Activated T-cell treated with anti-CD3 and anti-CD28 coated beads, Interleukin-2, amount 50 U/mL, for 4 hours (primary cell): ENCODE results near the gene GDI2. TPM values are rescaled to one million over a fixed set of nuclear protein-coding genes. Genes with fewer than 3 reads are reported as not detected.
"Not testable (repeated sequence)": the region's sequence is repeated elsewhere in the genome, so short reads cannot be mapped to it uniquely, and the experiment has no call there.

Experiments
- ATAC-seq, 2 donors: fragments of 200-7000 bp; cut with Tn5 transposase; one replicate each; pipeline ENCODE4 v1.10.0; 2021
- DNase-seq: peaks from one replicate; pipeline ENCODE4 v3.0.0-alpha.2; 2020
- H3K27me3 Mint-ChIP-seq: one replicate; pipeline ENCODE4 v1.8.0; 2021; ENCODE audit warnings: low read depth, mixed read lengths
- H3K36me3 Mint-ChIP-seq: one replicate; pipeline ENCODE4 v1.8.0; 2022; ENCODE audit warnings: mixed read lengths; ENCODE audit not compliant: insufficient read depth
- H3K4me1 Mint-ChIP-seq: one replicate; pipeline ENCODE4 v1.8.0; 2021; ENCODE audit warnings: low read depth, mixed read lengths
- H3K4me3 Mint-ChIP-seq: one replicate; pipeline ENCODE4 v1.8.0; 2021; ENCODE audit warnings: mild to moderate bottlenecking, moderate library complexity, mixed read lengths
- H3K9me3 Mint-ChIP-seq: one replicate; pipeline ENCODE4 v1.8.0; 2021; ENCODE audit warnings: mixed read lengths
- total RNA-seq, 3 donors: library from RNA; stranded (reverse); gene quantifications; one replicate each; pipeline ENCODE4 v1.2.1, GENCODE V29; 2021

The GDI2 gene
- total RNA-seq, 3 donors from 2014 or later = 270 to 301 (median 294) TPM

DNA sequence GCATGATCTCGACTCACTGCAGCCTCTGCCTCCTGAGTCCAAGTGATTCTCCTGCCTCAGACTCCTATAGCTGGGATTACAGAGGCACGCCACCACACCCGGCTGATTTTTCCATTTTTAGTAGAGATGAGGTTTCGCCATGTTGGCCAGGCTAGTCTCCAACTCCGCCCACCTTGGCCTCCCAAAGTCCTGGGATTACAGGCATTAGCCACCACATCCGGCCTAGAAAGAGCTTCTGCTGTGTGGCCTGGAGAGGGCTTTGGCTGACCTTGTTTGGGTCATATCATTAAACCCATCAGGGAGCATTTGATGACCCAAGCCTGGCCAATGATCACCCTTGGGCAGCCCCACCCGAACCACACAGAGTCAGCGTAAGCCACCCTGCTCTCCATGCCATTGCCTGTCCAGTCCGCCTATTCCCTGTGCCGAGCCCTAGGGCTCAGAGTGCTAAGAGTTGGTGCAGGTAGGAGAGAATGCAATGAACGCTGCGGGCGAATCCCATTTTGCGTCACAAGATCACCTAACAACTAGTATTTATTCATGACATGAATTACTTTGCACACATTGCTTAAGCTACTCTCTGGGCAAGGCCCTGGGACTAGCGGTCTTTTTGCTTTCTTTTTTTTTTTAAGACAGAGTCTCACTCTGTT lies 22.3 kb upstream of the GDI2 start:
- H3K9me3 Mint-ChIP-seq = no peaks in the 10 kb centered on the region
- no peak overlapping the region for H3K4me3 Mint-ChIP-seq
- H3K27me3 Mint-ChIP-seq = no peaks in the 10 kb centered on the region
- no peak for ATAC-seq
- DNase-seq = no peak
- no peaks in the 10 kb centered on the region for H3K4me1 Mint-ChIP-seq
- no peaks in the 10 kb centered on the region for H3K36me3 Mint-ChIP-seq

DNA sequence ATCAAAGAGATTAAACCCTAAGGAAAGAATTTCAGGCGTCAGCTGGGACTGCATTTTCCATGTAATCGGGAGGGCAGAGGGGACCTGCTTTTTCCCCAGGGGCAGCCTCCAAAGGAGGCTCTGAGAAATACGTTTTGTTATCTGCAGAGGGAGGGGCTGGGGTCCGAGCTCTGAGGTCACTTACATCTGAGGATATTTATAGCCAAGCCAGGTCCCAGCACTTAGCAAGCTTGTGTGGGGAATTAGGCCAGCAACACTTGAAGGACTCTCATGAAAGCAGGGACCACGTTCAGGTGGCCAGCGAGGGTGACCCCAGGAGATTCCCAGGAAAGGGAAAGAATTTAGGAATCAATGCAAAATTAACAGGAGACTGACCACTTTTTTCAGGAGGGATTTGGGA lies 20.6 kb upstream of the GDI2 start:
- no peaks in the 10 kb centered on the region for H3K9me3 Mint-ChIP-seq
- DNase-seq = no peak
- H3K4me3 Mint-ChIP-seq = no peak overlapping the region
- no peak for ATAC-seq
- H3K27me3 Mint-ChIP-seq = no peaks in the 10 kb centered on the region
- H3K36me3 Mint-ChIP-seq = no peaks in the 10 kb centered on the region
- H3K4me1 Mint-ChIP-seq = no peaks in the 10 kb centered on the region

DNA sequence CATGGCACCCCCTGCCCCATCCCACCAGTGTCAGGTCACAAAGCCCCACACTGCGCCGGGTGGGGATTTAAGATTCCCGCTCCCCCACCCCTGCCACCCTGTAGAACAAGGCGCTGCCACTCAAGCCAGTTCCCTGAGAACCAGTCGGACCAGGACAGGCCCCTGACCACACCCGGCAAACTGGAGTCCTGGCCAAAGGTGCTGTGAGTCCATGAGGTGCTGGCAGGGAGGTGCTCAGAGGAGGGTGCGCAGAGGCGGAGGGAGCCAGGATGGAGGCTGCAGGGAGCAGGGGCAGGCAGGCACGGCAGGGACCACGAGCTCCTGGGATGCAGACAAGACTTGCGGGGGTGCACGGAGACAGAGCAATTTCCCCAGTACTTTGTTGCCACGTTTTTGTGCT lies 19.7 kb upstream of the GDI2 start:
- ATAC-seq (no peak), DNase-seq (no peak)
- no peaks in the 10 kb centered on the region for H3K36me3 Mint-ChIP-seq
- H3K4me1 Mint-ChIP-seq = no peaks in the 10 kb centered on the region
- no peaks in the 10 kb centered on the region for H3K27me3 Mint-ChIP-seq
- H3K4me3 Mint-ChIP-seq = no peak overlapping the region
- H3K9me3 Mint-ChIP-seq = no peaks in the 10 kb centered on the region

- ATAC-seq = no peak
- no peaks in the 10 kb centered on the region for H3K4me1 Mint-ChIP-seq
- no peak overlapping the region for H3K4me3 Mint-ChIP-seq
- no peaks in the 10 kb centered on the region for H3K9me3 Mint-ChIP-seq
- H3K27me3 Mint-ChIP-seq = no peaks in the 10 kb centered on the region
- DNase-seq = no peak
- H3K36me3 Mint-ChIP-seq = no peaks in the 10 kb centered on the region
Observed at GRCh38 chr10:5831446-5831782, 18.2 kb upstream of the GDI2 start.

GRCh38 chr10:5830629-5831445 lies 17.6 kb upstream of the GDI2 start:
- no peaks in the 10 kb centered on the region for H3K9me3 Mint-ChIP-seq
- DNase-seq = no peak
- no peaks in the 10 kb centered on the region for H3K36me3 Mint-ChIP-seq
- no peak overlapping the region for H3K4me3 Mint-ChIP-seq
- H3K4me1 Mint-ChIP-seq = no peaks in the 10 kb centered on the region
- no peaks in the 10 kb centered on the region for H3K27me3 Mint-ChIP-seq
- ATAC-seq = no peak

GRCh38 chr10:5829267-5829666 lies 16.0 kb upstream of the GDI2 start:
- no peaks in the 10 kb centered on the region for H3K27me3 Mint-ChIP-seq
- no peak for ATAC-seq
- no peaks in the 10 kb centered on the region for H3K9me3 Mint-ChIP-seq
- H3K4me3 Mint-ChIP-seq = no peak overlapping the region
- no peak for DNase-seq
- H3K36me3 Mint-ChIP-seq = no peaks in the 10 kb centered on the region
- no peaks in the 10 kb centered on the region for H3K4me1 Mint-ChIP-seq

DNA sequence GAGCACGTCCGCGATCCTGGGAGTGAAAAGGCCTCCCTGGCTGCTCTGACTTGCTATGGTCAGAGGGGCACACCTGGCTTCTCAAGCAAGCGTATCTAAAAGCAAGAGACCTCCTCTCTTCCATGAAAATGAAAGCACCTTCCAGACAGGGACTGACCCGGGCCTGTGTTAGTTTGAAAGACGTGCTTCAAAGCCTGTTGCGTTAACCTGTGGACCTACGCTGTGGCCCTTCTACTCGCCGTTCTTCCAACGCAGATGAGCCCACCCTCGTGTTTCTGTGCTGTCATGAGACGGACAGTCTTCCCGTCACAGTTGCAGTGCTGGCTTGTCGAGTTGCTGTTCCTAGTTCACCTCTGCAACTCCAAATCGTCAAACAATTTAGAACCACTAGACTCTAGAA lies 15.5 kb upstream of the GDI2 start:
- ATAC-seq (no peak), DNase-seq (no peak)
- no peaks in the 10 kb centered on the region for H3K9me3 Mint-ChIP-seq
- no peak overlapping the region for H3K4me3 Mint-ChIP-seq
- H3K27me3 Mint-ChIP-seq = no peaks in the 10 kb centered on the region
- no peaks in the 10 kb centered on the region for H3K4me1 Mint-ChIP-seq
- no peaks in the 10 kb centered on the region for H3K36me3 Mint-ChIP-seq

DNA sequence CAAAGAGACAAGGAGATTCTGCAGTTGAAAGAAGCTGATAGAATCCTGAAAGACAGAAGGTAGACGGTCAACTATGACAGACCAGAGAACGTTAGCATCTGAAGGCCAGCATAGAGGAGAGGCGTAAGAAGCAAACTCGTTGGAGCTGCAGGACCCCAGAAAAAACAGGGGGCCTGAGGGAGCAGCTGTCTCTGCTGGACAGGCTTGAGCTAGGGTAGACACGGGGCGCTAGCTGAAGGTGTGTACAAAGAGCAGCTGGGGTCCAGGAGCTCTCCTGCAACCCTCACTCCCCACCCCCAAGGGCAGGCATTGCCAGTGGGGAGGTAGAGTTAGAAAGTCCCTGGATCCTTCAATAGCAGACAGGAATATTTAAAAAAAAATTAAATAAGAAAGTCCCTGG lies 14.6 kb upstream of the GDI2 start:
- Mint-ChIP-seq H3K27me3 (no peaks in the 10 kb centered on the region), H3K4me3 (no peak overlapping the region), H3K36me3 (no peaks in the 10 kb centered on the region), H3K9me3 (no peaks in the 10 kb centered on the region), H3K4me1 (no peaks in the 10 kb centered on the region)
- DNase-seq (no peak), ATAC-seq (no peak)

GRCh38 chr10:5826511-5826910 lies 13.3 kb upstream of the GDI2 start:
- H3K36me3 Mint-ChIP-seq, H3K27me3 Mint-ChIP-seq, H3K9me3 Mint-ChIP-seq, ATAC-seq, H3K4me3 Mint-ChIP-seq, H3K4me1 Mint-ChIP-seq, DNase-seq: not testable (repeated sequence)

GRCh38 chr10:5818894-5819293 lies 5.7 kb upstream of the GDI2 start:
- Mint-ChIP-seq H3K4me1 (peaks cover 45% of the 10 kb centered on the region), H3K27me3 (no peaks in the 10 kb centered on the region), H3K36me3 (peaks cover 3% of the 10 kb centered on the region), H3K9me3 (no peaks in the 10 kb centered on the region), H3K4me3 (no peak overlapping the region)
- ATAC-seq (no peak), DNase-seq (no peak)

DNA sequence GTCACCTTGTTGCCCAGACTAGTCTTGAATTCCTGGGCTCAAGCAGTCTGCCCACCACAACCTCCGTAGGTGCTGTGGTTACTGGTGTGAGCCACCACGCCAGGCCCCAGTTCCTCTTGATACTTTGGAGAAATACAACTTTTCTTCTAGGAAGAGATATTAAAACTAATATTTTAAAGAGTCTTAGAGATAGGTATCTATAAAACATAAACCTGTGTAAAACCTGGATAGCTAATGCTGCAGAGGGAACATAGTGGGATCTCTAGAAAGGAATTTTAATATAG lies 4.8 kb upstream of the GDI2 start:
- peaks cover 3% of the 10 kb centered on the region for H3K36me3 Mint-ChIP-seq
- no peak for ATAC-seq
- no peak overlapping the region for H3K4me3 Mint-ChIP-seq
- H3K27me3 Mint-ChIP-seq = no peaks in the 10 kb centered on the region
- no peaks in the 10 kb centered on the region for H3K9me3 Mint-ChIP-seq
- DNase-seq = no peak
- H3K4me1 Mint-ChIP-seq = peaks cover 45% of the 10 kb centered on the region

- no peaks in the 10 kb centered on the region for H3K9me3 Mint-ChIP-seq
- DNase-seq = no peak
- H3K4me3 Mint-ChIP-seq = no peak overlapping the region
- H3K27me3 Mint-ChIP-seq = no peaks in the 10 kb centered on the region
- no peak for ATAC-seq
- peaks cover 4% of the 10 kb centered on the region for H3K36me3 Mint-ChIP-seq
- peaks cover 45% of the 10 kb centered on the region for H3K4me1 Mint-ChIP-seq
Observed at GRCh38 chr10:5817322-5818047, 4.3 kb upstream of the GDI2 start.

GRCh38 chr10:5816170-5816569 lies 2.9 kb upstream of the GDI2 start:
- Mint-ChIP-seq H3K4me3 (no peak overlapping the region), H3K36me3 (peaks cover 11% of the 10 kb centered on the region), H3K9me3 (no peaks in the 10 kb centered on the region), H3K4me1 (peaks cover 50% of the 10 kb centered on the region), H3K27me3 (no peaks in the 10 kb centered on the region)
- ATAC-seq (no peak), DNase-seq (no peak)

GRCh38 chr10:5814110-5815107 lies 1.2 kb upstream of the GDI2 start:
- DNase-seq = no peak
- Mint-ChIP-seq H3K36me3 (peaks cover 12% of the 10 kb centered on the region), H3K9me3 (no peaks in the 10 kb centered on the region), H3K4me3 (peak overlapping the region; percentile 99), H3K27me3 (no peaks in the 10 kb centered on the region), H3K4me1 (peaks cover 52% of the 10 kb centered on the region)
- no peak for ATAC-seq
